BE2C (cell line): ENCODE results near the gene AHCTF1.

ENCODE experiments used
- DNase-seq: peaks from one replicate; pipeline ENCODE4 v3.0.0-alpha.2; 2020
- H3K27me3 ChIP-seq: fragments of 250-450 bp; sonication (Bioruptor Pico); 2 replicates; pipeline ENCODE4 v1.5.1; 2020; ENCODE audit warnings: mild to moderate bottlenecking
- H3K36me3 ChIP-seq: fragments of 250-450 bp; sonication (Bioruptor Pico); 2 replicates; pipeline ENCODE4 v1.5.1; 2020; ENCODE audit warnings: mild to moderate bottlenecking
- H3K4me1 ChIP-seq: fragments of 250-450 bp; sonication (Bioruptor Pico); 2 replicates; pipeline ENCODE4 v1.5.1; 2020
- H3K4me3 ChIP-seq: 2 replicates; pipeline ENCODE4 v1.5.1; 2011; ENCODE audit warnings: low read depth, low read length
- H3K9me3 ChIP-seq: fragments of 250-450 bp; sonication (Bioruptor Pico); 2 replicates; pipeline ENCODE4 v1.5.1; 2020
- CTCF ChIP-seq: IDR thresholded peaks from 2 replicates; pipeline ENCODE4 v1.5.1; 2012; ENCODE audit warnings: mild to moderate bottlenecking, low read depth, low read length

Gene AHCTF1

GRCh38 chr1:246794828-246795671 lies 136.7 kb downstream of the AHCTF1 start:
- Histone ChIP-seq H3K9me3 (no peaks in the 10 kb centered on the region), H3K36me3 (no peaks in the 10 kb centered on the region), H3K4me1 (peaks cover 4% of the 10 kb centered on the region; the same call in 1 of the 2 replicates), H3K27me3 (no peaks in the 10 kb centered on the region), H3K4me3 (no peak overlapping the region)
- no peak for DNase-seq
- no peak for TF ChIP-seq CTCF

GRCh38 chr1:246794048-246794827 lies 137.5 kb downstream of the AHCTF1 start:
- no peaks in the 10 kb centered on the region for H3K36me3 ChIP-seq
- no peak for DNase-seq
- H3K4me1 ChIP-seq: peaks cover 4% of the 10 kb centered on the region; the same call in 1 of the 2 replicates
- TF ChIP-seq CTCF: no peak
- H3K4me3 ChIP-seq: no peak overlapping the region
- no peaks in the 10 kb centered on the region for H3K9me3 ChIP-seq
- no peaks in the 10 kb centered on the region for H3K27me3 ChIP-seq

- Histone ChIP-seq H3K27me3 (no peaks in the 10 kb centered on the region), H3K36me3 (no peaks in the 10 kb centered on the region), H3K4me1 (peaks cover 4% of the 10 kb centered on the region; the same call in 1 of the 2 replicates), H3K9me3 (no peaks in the 10 kb centered on the region), H3K4me3 (no peak overlapping the region)
- no peak for TF ChIP-seq CTCF
- DNase-seq: no peak
Measured at GRCh38 chr1:246793356-246793896, 138.3 kb downstream of the AHCTF1 start.

GRCh38 chr1:246792603-246793002 lies 139.1 kb downstream of the AHCTF1 start:
- no peaks in the 10 kb centered on the region for H3K36me3 ChIP-seq
- no peak for DNase-seq
- no peak for TF ChIP-seq CTCF
- no peaks in the 10 kb centered on the region for H3K27me3 ChIP-seq
- H3K4me3 ChIP-seq: no peak overlapping the region
- peaks cover 4% of the 10 kb centered on the region; the same call in 1 of the 2 replicates for H3K4me1 ChIP-seq
- H3K9me3 ChIP-seq: no peaks in the 10 kb centered on the region

GRCh38 chr1:246791303-246791918 lies 140.3 kb downstream of the AHCTF1 start:
- DNase-seq: no peak
- H3K27me3 ChIP-seq: no peaks in the 10 kb centered on the region
- no peaks in the 10 kb centered on the region for H3K36me3 ChIP-seq
- no peak overlapping the region for H3K4me3 ChIP-seq
- no peak for TF ChIP-seq CTCF
- peaks cover 9% of the 10 kb centered on the region for H3K4me1 ChIP-seq
- no peaks in the 10 kb centered on the region for H3K9me3 ChIP-seq
